COR-L47 (cell line): Measurements from ENCODE around the gene TRIM22.

ENCODE experiments used
- DNase-seq: peaks from one replicate; lab custom pipeline; 2025; lab: John Stamatoyannopoulos, UW

The TRIM22 gene

GRCh38 chr11:5746614-5747013 lies 57.0 kb downstream of the TRIM22 start:
- no peak for DNase-seq

- no peak for DNase-seq
These were observed 60.2 kb downstream of the TRIM22 start for GRCh38 chr11:5749836-5750235.

GRCh38 chr11:5753943-5754342 lies 64.4 kb downstream of the TRIM22 start, which contains the start of gene OR52N4:
Gene OR52N4, plus strand, starts transcription at chr11:5754243. Its CDS starts 498 bp downstream, at chr11:5754741.
- DNase-seq: no peak
